B cell (primary cell): ENCODE results near the gene RAMP2. TPM values are rescaled to one million over a fixed set of nuclear protein-coding genes. Genes with fewer than 3 reads are reported as not detected.

Experiments
- ATAC-seq: fragments of 200-7000 bp; cut with Tn5 transposase; one replicate; pipeline ENCODE4 v1.10.0; 2021; ENCODE audit warnings: low read depth, mild to moderate bottlenecking, moderate number of reproducible peaks, moderate library complexity
- CTCF ChIA-PET: fragments of 350-600 bp; sonication (Branson Sonifier 250); formaldehyde crosslinking; loops from one replicate; lab custom pipeline; 2021; ENCODE audit warnings: antibody characterized with exemption, inconsistent platforms; lab: Charles Lee
- POLR2A ChIA-PET: fragments of 350-600 bp; sonication (Branson Sonifier 250); formaldehyde crosslinking; loops from one replicate; lab custom pipeline; 2021; ENCODE audit warnings: antibody characterized with exemption; lab: Charles Lee
- DNase-seq: peaks from one replicate; pipeline ENCODE4 v3.0.0; 2013
- H2AFZ ChIP-seq: 2 replicates; pipeline ENCODE4 v1.6.1; 2012; ENCODE audit warnings: mild to moderate bottlenecking, low read depth, low read length; ENCODE audit not compliant: insufficient read depth, poor library complexity, severe bottlenecking
- H3K27ac ChIP-seq, 2 donors: 1 replicate in 1 of 2; 2 replicates in 1 of 2; pipeline ENCODE4 v1.5.1; 2012 to 2013; ENCODE audit warnings: low read length in 2 of 2, mild to moderate bottlenecking in 2 of 2, moderate library complexity in 1 of 2
- H3K27me3 ChIP-seq, 4 experiments: fragments of 200-600 bp in 1 of 4; sonication (generic) in 1 of 4; replicated peaks in 1 of 4; 1 replicate in 2 of 4; 2 replicates in 2 of 4; pipeline versions ENCODE4 v1.6.1 to v1.7.0; 2013 to 2016; ENCODE audit warnings: low read length in 3 of 4, mild to moderate bottlenecking in 2 of 4, mixed read lengths in 1 of 4, moderate library complexity in 1 of 4; ENCODE audit not compliant: insufficient read depth in 4 of 4, control insufficient read depth in 3 of 4; ENCODE audit errors: control extremely low read depth in 1 of 4
- H3K36me3 ChIP-seq, 2 experiments: replicated peaks in 1 of 2; 1 replicate in 1 of 2; 2 replicates in 1 of 2; pipeline versions ENCODE4 v1.6.1 to v1.7.1; 2013; ENCODE audit warnings: low read length in 1 of 2; ENCODE audit not compliant: insufficient read depth in 2 of 2, control insufficient read depth in 1 of 2; ENCODE audit errors: control extremely low read depth in 1 of 2, extremely low read depth in 1 of 2
- H3K4me1 ChIP-seq, 2 donors: fragments of 200-600 bp in 1 of 2; sonication (generic) in 1 of 2; 1 replicate in 1 of 2; 2 replicates in 1 of 2; pipeline versions ENCODE4 v1.5.1 to v1.6.1; 2013 to 2017; ENCODE audit warnings: low read length in 2 of 2; ENCODE audit not compliant: control insufficient read depth in 2 of 2, insufficient read depth in 2 of 2
- H3K4me2 ChIP-seq: replicated peaks from 2 replicates; pipeline ENCODE3; 2012; ENCODE audit warnings: mild to moderate bottlenecking, low read depth, low read length; ENCODE audit not compliant: poor library complexity, severe bottlenecking
- H3K4me3 ChIP-seq, 5 experiments: fragments of 200-600 bp in 1 of 5; sonication (generic) in 1 of 5; 1 replicate in 3 of 5; 2 replicates in 2 of 5; pipeline versions ENCODE4 v1.5.1 to v1.7.0; 2011 to 2016; ENCODE audit warnings: low read length in 4 of 5, mild to moderate bottlenecking in 4 of 5, low read depth in 2 of 5, control low read depth in 1 of 5, moderate library complexity in 1 of 5; ENCODE audit not compliant: insufficient read depth in 1 of 5; ENCODE audit errors: control extremely low read depth in 1 of 5, extremely low read depth in 1 of 5
- H3K79me2 ChIP-seq: fragments of 200-600 bp; sonication (generic); one replicate; pipeline ENCODE4 v1.6.0; 2016; ENCODE audit warnings: low read length; ENCODE audit not compliant: control insufficient read depth, insufficient read depth
- H3K9ac ChIP-seq: fragments of 200-600 bp; sonication (generic); 2 replicates; pipeline ENCODE4 v1.6.1; 2017; ENCODE audit warnings: mild to moderate bottlenecking, low read length, moderate library complexity
- H3K9me3 ChIP-seq, 3 donors: one replicate each; pipeline versions ENCODE4 v1.6.1 to v1.7.1; 2013; ENCODE audit warnings: low read length in 2 of 3; ENCODE audit not compliant: control insufficient read depth in 2 of 3, insufficient read depth in 1 of 3; ENCODE audit errors: control extremely low read depth in 1 of 3
- H4K20me1 ChIP-seq: 2 replicates; pipeline ENCODE4 v1.6.0; 2012; ENCODE audit warnings: mild to moderate bottlenecking, low read length; ENCODE audit not compliant: insufficient read depth, control insufficient read depth, poor library complexity, severe bottlenecking
- H3K27ac Mint-ChIP-seq: one replicate; pipeline ENCODE4 v1.8.0; 2021; ENCODE audit warnings: mixed read lengths
- H3K27me3 Mint-ChIP-seq: one replicate; pipeline ENCODE4 v1.8.0; 2021; ENCODE audit warnings: mixed read lengths
- H3K4me1 Mint-ChIP-seq: one replicate; pipeline ENCODE4 v1.8.0; 2021; ENCODE audit warnings: mixed read lengths
- H3K4me3 Mint-ChIP-seq: one replicate; pipeline ENCODE4 v1.8.0; 2021; ENCODE audit warnings: mixed read lengths
- H3K9me3 Mint-ChIP-seq: one replicate; pipeline ENCODE4 v1.8.0; 2022; ENCODE audit warnings: mixed read lengths; ENCODE audit not compliant: insufficient read depth
- EZH2 ChIP-seq: IDR thresholded peaks from 2 replicates; pipeline ENCODE4 v1.6.1; 2012; ENCODE audit warnings: borderline replicate concordance, low read depth, mild to moderate bottlenecking, moderate library complexity, low read length; ENCODE audit not compliant: insufficient read depth, poor library complexity, severe bottlenecking
- WGBS: methylation state at CpG from one replicate; pipeline ENCODE4 v1.1.5; 2013; ENCODE audit warnings: missing lambda C conversion rate; ENCODE audit not compliant: insufficient coverage; 5-methylcytosine and 5-hydroxymethylcytosine counted together
- intact Hi-C: fragments of 100-400 bp; cut with micrococcal nuclease; formaldehyde crosslinking; loops from one replicate; pipeline ENCODE4 v1.10.0; 2022
- polyA plus RNA-seq: library from polyadenylated mRNA; depleted of rRNA; stranded (reverse); fragments of >200 nt; gene quantifications from 2 replicates; pipeline ENCODE4 v1.2.3, GENCODE V29; 2012
- total RNA-seq, 2 donors: library from RNA; stranded (reverse); fragments of 120-200 nt in 1 of 2; gene quantifications; 1 replicate in 1 of 2; 2 replicates in 1 of 2; pipeline versions ENCODE4 v1.2.3 to v1.2.4, GENCODE V29; 2013 to 2022
- TF ChIP-seq, protein P1 (sequence below): fragments of 200-600 bp; IDR thresholded peaks from one replicate; pipeline ENCODE4 v1.8.0; 2022; ENCODE audit warnings: antibody characterized with exemption, mild to moderate bottlenecking

Gene RAMP2
- total and polyA plus RNA-seq, 2 donors (not counting 1 experiment from before 2014, with no cell fraction given): not detected

DNA sequence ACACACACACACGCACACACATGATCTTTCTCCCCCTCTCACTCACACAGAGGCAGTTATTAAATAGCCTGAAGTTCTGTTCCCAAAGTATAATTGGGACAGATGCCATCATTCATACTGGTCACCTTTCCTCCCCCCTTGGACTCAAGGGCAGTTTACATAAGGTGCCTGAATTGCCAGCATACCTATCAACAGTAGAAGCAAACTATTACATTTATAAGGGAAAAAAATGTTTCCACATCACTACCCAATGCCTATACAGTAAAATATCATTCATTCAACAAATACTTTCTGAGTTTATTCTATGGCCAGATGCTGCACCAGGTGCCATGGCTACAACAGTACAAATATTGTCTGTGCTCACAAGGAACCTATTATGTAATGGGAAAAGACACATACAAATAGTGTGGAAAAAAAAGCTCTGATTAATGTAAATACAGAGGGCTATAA, 43.9 kb downstream of the RAMP2 start:
- H4K20me1 ChIP-seq: no peaks in the 10 kb centered on the region
- H3K9ac ChIP-seq: no peak overlapping the region
- WGBS: 100% methylated on average over 1 of the region's 1 CpG
- H3K79me2 ChIP-seq: no peaks in the 10 kb centered on the region
- Mint-ChIP-seq H3K27ac (no peak overlapping the region), H3K9me3 (no peaks in the 10 kb centered on the region), H3K27me3 (peaks cover 5% of the 10 kb centered on the region), H3K4me1 (no peaks in the 10 kb centered on the region), H3K4me3 (no peak overlapping the region)
- no peak overlapping the region for H2AFZ ChIP-seq
- no peak overlapping the region for H3K4me2 ChIP-seq
- intact Hi-C loops: no loop called here
- H3K27me3 ChIP-seq: no peaks in the 10 kb centered on the region
- H3K27ac ChIP-seq: no peak overlapping the region
- H3K9me3 ChIP-seq: no peaks in the 10 kb centered on the region
- DNase-seq: no peak
- TF ChIP-seq EZH2: no peak
- TF ChIP-seq, protein P1, sequence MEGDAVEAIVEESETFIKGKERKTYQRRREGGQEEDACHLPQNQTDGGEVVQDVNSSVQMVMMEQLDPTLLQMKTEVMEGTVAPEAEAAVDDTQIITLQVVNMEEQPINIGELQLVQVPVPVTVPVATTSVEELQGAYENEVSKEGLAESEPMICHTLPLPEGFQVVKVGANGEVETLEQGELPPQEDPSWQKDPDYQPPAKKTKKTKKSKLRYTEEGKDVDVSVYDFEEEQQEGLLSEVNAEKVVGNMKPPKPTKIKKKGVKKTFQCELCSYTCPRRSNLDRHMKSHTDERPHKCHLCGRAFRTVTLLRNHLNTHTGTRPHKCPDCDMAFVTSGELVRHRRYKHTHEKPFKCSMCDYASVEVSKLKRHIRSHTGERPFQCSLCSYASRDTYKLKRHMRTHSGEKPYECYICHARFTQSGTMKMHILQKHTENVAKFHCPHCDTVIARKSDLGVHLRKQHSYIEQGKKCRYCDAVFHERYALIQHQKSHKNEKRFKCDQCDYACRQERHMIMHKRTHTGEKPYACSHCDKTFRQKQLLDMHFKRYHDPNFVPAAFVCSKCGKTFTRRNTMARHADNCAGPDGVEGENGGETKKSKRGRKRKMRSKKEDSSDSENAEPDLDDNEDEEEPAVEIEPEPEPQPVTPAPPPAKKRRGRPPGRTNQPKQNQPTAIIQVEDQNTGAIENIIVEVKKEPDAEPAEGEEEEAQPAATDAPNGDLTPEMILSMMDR: no peak
- no peaks in the 10 kb centered on the region for H3K4me1 ChIP-seq
- POLR2A ChIA-PET: interaction anchor here (0.7 kb wide), 1 partner anchor 192 kb away, joined by 12 read pairs; no protein-coding TSS in a partner anchor
- no peak for ATAC-seq
- H3K36me3 ChIP-seq: peaks cover 0 to 8% of the 10 kb centered on the region in 2 experiments
- CTCF ChIA-PET: no interaction called here
- no peak overlapping the region for H3K4me3 ChIP-seq

DNA sequence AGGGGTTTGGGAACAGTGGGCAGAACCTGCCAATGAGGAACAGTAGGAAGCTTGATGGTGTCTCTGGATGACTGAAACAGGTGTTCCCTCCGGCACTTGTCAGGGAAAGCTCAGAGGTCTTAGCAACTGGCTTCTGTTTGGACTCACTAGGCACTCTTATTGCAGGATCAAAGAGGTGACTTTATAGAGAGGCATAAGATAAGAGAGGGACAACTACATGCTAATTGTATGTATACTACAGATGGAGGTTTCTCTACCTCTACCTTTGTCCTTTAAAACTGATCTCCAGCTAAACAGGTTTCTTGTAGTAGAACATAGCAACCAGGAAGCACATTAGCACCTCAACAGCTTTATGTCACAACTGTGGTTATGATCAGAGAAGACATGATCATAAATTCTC, 45.2 kb downstream of the RAMP2 start:
- Histone ChIP-seq H3K36me3 (peaks cover under 1 to 17% of the 10 kb centered on the region in 2 experiments), H3K79me2 (no peaks in the 10 kb centered on the region), H3K4me3 (no peak overlapping the region), H3K4me1 (no peaks in the 10 kb centered on the region), H3K9me3 (no peaks in the 10 kb centered on the region), H3K9ac (no peak overlapping the region), H4K20me1 (no peaks in the 10 kb centered on the region), H3K4me2 (no peak overlapping the region), H3K27me3 (no peaks in the 10 kb centered on the region), H2AFZ (no peak overlapping the region), H3K27ac (no peak overlapping the region)
- no peak for TF ChIP-seq EZH2
- TF ChIP-seq, protein P1: no peak
- ChIA-PET CTCF (interaction anchor here (0.7 kb wide), 1 partner anchor 24 kb away, joined by 4 read pairs; no protein-coding TSS in a partner anchor), POLR2A (interaction anchor here (0.7 kb wide), 1 partner anchor 901 kb away, joined by 4 read pairs; no protein-coding TSS in a partner anchor)
- 100% methylated on average over 1 of the region's 1 CpG for WGBS
- no peaks in the 10 kb centered on the region for H3K9me3 Mint-ChIP-seq
- no peaks in the 10 kb centered on the region for H3K27me3 Mint-ChIP-seq
- H3K4me1 Mint-ChIP-seq: no peaks in the 10 kb centered on the region
- H3K27ac Mint-ChIP-seq: no peak overlapping the region
- DNase-seq: no peak
- intact Hi-C loops: no loop called here
- ATAC-seq: no peak
- no peak overlapping the region for H3K4me3 Mint-ChIP-seq
